Colonic mucosa (tissue), 4 donors: Measurements from ENCODE around the gene MED31. TPM values are rescaled to one million over a fixed set of nuclear protein-coding genes. Genes with fewer than 3 reads are reported as not detected.
"Not testable (repeated sequence)": the region's sequence is repeated elsewhere in the genome, so short reads cannot be mapped to it uniquely, and the experiment has no call there.

Source experiments
- DNase-seq: peaks from one replicate; pipeline ENCODE4 v3.0.0-alpha.2; 2020
- H3K27ac ChIP-seq: fragments of 200-600 bp; one replicate; pipeline ENCODE4 v1.8.0; 2021
- H3K27me3 ChIP-seq: fragments of 200-600 bp; one replicate; pipeline ENCODE4 v1.8.0; 2021
- H3K36me3 ChIP-seq: fragments of 200-600 bp; one replicate; pipeline ENCODE4 v1.8.0; 2021
- H3K4me1 ChIP-seq: fragments of 200-600 bp; one replicate; pipeline ENCODE4 v1.8.0; 2021; ENCODE audit warnings: mild to moderate bottlenecking
- H3K4me3 ChIP-seq: fragments of 200-600 bp; one replicate; pipeline ENCODE4 v1.8.0; 2021
- H3K9ac ChIP-seq, 2 donors: one replicate each; pipeline ENCODE4 v1.7.0; 2013; ENCODE audit warnings: control low read depth in 2 of 2, low read depth in 2 of 2, low read length in 2 of 2
- H3K9me3 ChIP-seq: fragments of 200-600 bp; one replicate; pipeline ENCODE4 v1.8.0; 2021
- CTCF ChIP-seq: fragments of 200-600 bp; IDR thresholded peaks from one replicate; pipeline ENCODE4 v1.8.0; 2022; ENCODE audit warnings: antibody characterized with exemption, mild to moderate bottlenecking
- intact Hi-C: fragments of 100-400 bp; cut with DNase I; formaldehyde crosslinking; loops from one replicate; pipeline ENCODE4 v1.14.1; 2022
- microRNA-seq: library from miRNA; unstranded; fragments of <30 nt; microRNA quantifications from one replicate; pipeline ENCODE4, GENCODE V29; 2019
- total RNA-seq, 2 donors: library from RNA; stranded (reverse); fragmentation: NEBNext Ultra II Directional in 1 of 2; extraction: Animal tissue kit (Norgen Biotek cat#: 25700) in 1 of 2; gene quantifications; one replicate each; pipeline ENCODE4 v1.2.1, GENCODE V29; 2021
- donor health status: healthy.
- donor health status: DM: no; HTN: no; CAD: no.
- donor health status: DM: no; HTN: no; CAD: no.

The MED31 gene
- total RNA-seq, 2 donors from 2014 or later: 14.3 to 15.2 TPM

GRCh38 chr17:6597727-6598126 is 53.7 kb downstream of the MED31 start:
- Histone ChIP-seq H3K4me3 (no peak overlapping the region), H3K27me3 (no peaks in the 10 kb centered on the region), H3K4me1 (peaks cover 6% of the 10 kb centered on the region), H3K9ac (no peak overlapping the region), H3K27ac (no peak overlapping the region), H3K36me3 (no peaks in the 10 kb centered on the region), H3K9me3 (no peaks in the 10 kb centered on the region)
- TF ChIP-seq CTCF: no peak
- DNase-seq: no peak
- intact Hi-C loops: no loop called here

GRCh38 chr17:6596941-6597340 is 54.5 kb downstream of the MED31 start:
- H3K36me3 ChIP-seq: no peaks in the 10 kb centered on the region
- intact Hi-C loops: no loop called here
- no peak overlapping the region for H3K4me3 ChIP-seq
- no peak overlapping the region for H3K9ac ChIP-seq
- no peak for DNase-seq
- no peak for TF ChIP-seq CTCF
- peaks cover 6% of the 10 kb centered on the region for H3K4me1 ChIP-seq
- H3K9me3 ChIP-seq: no peaks in the 10 kb centered on the region
- no peaks in the 10 kb centered on the region for H3K27me3 ChIP-seq
- no peak overlapping the region for H3K27ac ChIP-seq

GRCh38 chr17:6596511-6596910 is 54.9 kb downstream of the MED31 start:
- Histone ChIP-seq H3K27ac (no peak overlapping the region), H3K9ac (no peak overlapping the region), H3K9me3 (no peaks in the 10 kb centered on the region), H3K4me1 (peaks cover 6% of the 10 kb centered on the region), H3K4me3 (no peak overlapping the region), H3K27me3 (no peaks in the 10 kb centered on the region), H3K36me3 (no peaks in the 10 kb centered on the region)
- intact Hi-C loops: no loop called here
- TF ChIP-seq CTCF: no peak
- no peak for DNase-seq

- no peaks in the 10 kb centered on the region for H3K27me3 ChIP-seq
- no peaks in the 10 kb centered on the region for H3K9me3 ChIP-seq
- DNase-seq: no peak
- H3K4me3 ChIP-seq: no peak overlapping the region
- H3K9ac ChIP-seq: no peak overlapping the region
- no peaks in the 10 kb centered on the region for H3K36me3 ChIP-seq
- TF ChIP-seq CTCF: no peak
- no peak overlapping the region for H3K27ac ChIP-seq
- H3K4me1 ChIP-seq: peaks cover 6% of the 10 kb centered on the region
- intact Hi-C loops: no loop called here
Observed at GRCh38 chr17:6596081-6596480, 55.3 kb downstream of the MED31 start.

- H3K4me3 ChIP-seq, H3K9ac ChIP-seq, H3K27me3 ChIP-seq, intact Hi-C loops, H3K9me3 ChIP-seq, H3K4me1 ChIP-seq, DNase-seq, H3K27ac ChIP-seq: not testable (repeated sequence)
- H3K36me3 ChIP-seq: peaks cover 17% of the 10 kb centered on the region
Observed at GRCh38 chr17:6593371-6593770, 58.0 kb downstream of the MED31 start.

Small RNA genes within 50 kb of the gene (microRNA-seq; reads per million reads assigned to microRNA genes)
- gene MIR4520-1 (not detected), gene MIR4520-2 (not detected)

Other genes with a start within 250 kb of the MED31 start
- gene AIPL1, start 216.5 kb downstream of the MED31 start, total RNA-seq: not detected
- gene PIMREG, start 207.2 kb downstream of the MED31 start, total RNA-seq: 10 to 100 TPM in 1 of 2 donors, 1 to 10 TPM in 1; 4.3 to 26.0 TPM
- gene PITPNM3, start 95.0 kb downstream of the MED31 start, total RNA-seq: 10 to 100 TPM; 11.3 to 18.2 TPM
- 10 to 100 TPM; 15.7 to 18.5 TPM for gene KIAA0753, start 10.9 kb downstream of the MED31 start, total RNA-seq
- gene TXNDC17, start 10.5 kb downstream of the MED31 start, total RNA-seq: 100 to 1,000 TPM; 167 to 207 TPM
- 1 to 10 TPM; 1.5 to 1.9 TPM for gene C17orf100, start 157 bp upstream of the MED31 start, total RNA-seq
- under 1 TPM in 1 of 2 donors, not detected in 1; 0.62 TPM for gene SLC13A5, start 61.8 kb upstream of the MED31 start, total RNA-seq
- 10 to 100 TPM in 1 of 2 donors, 1 to 10 TPM in 1; 8.5 to 11.7 TPM for gene XAF1, start 104.4 kb upstream of the MED31 start, total RNA-seq
- not detected for gene FBXO39, start 124.6 kb upstream of the MED31 start, total RNA-seq
- gene TEKT1, start 180.1 kb upstream of the MED31 start, total RNA-seq: not detected